Breast epithelium (tissue), 3 donors: Measurements from ENCODE around the gene DNM3.

Experiments
- POLR2A ChIP-seq: fragments of 450-650 bp; IDR thresholded peaks from one replicate; pipeline ENCODE4 v1.6.1; 2016; ENCODE audit warnings: antibody characterized with exemption, mild to moderate bottlenecking, moderate library complexity
- POLR2AphosphoS5 ChIP-seq, 3 donors: sonication (generic); formaldehyde crosslinking; IDR thresholded peaks; one replicate each; pipeline ENCODE4 v1.6.1; 2017; ENCODE audit warnings: antibody characterized with exemption in 3 of 3
- TF ChIP-seq, protein P1 (sequence below), 3 donors: fragments of 450-650 bp; IDR thresholded peaks; one replicate each; pipeline ENCODE4 v1.5.1; 2016 to 2017; ENCODE audit warnings: antibody characterized with exemption in 3 of 3, mild to moderate bottlenecking in 3 of 3, moderate library complexity in 3 of 3

DNA sequence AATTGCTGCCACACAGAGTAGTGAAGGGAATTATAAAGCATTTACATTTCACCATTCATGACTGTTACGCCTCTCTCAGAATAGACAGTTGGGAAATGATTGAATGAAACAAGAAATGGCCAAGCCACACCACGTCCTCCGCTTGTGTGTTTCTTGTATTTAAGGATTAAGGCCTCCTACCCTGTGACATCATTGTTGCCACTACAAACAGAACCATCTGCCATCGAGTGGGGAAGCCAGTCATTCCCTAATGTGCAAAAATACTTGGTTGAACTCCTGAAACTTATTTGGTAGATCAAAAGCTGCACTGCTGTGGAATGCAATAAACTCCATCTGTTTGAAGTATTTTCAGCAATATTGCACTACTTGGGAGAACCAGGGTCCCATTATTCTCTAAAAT lies 480.2 kb downstream of the DNM3 start:
- TF ChIP-seq, protein P1, sequence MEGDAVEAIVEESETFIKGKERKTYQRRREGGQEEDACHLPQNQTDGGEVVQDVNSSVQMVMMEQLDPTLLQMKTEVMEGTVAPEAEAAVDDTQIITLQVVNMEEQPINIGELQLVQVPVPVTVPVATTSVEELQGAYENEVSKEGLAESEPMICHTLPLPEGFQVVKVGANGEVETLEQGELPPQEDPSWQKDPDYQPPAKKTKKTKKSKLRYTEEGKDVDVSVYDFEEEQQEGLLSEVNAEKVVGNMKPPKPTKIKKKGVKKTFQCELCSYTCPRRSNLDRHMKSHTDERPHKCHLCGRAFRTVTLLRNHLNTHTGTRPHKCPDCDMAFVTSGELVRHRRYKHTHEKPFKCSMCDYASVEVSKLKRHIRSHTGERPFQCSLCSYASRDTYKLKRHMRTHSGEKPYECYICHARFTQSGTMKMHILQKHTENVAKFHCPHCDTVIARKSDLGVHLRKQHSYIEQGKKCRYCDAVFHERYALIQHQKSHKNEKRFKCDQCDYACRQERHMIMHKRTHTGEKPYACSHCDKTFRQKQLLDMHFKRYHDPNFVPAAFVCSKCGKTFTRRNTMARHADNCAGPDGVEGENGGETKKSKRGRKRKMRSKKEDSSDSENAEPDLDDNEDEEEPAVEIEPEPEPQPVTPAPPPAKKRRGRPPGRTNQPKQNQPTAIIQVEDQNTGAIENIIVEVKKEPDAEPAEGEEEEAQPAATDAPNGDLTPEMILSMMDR (IDR thresholded peaks at IDR 0.05), result no peak
- TF ChIP-seq POLR2A (no peak), POLR2AphosphoS5 (IDR thresholded peaks at IDR 0.05) (no peak)
